Subcutaneous abdominal adipose tissue (tissue), 5 donors: ENCODE data around the gene FGL2.
"Not testable (repeated sequence)": the region's sequence is repeated elsewhere in the genome, so short reads cannot be mapped to it uniquely, and the experiment has no call there.

Source experiments
- H3K27ac ChIP-seq: one replicate; pipeline ENCODE4 v1.7.0; 2013; ENCODE audit warnings: low read depth, mild to moderate bottlenecking, inconsistent platforms, low read length, moderate library complexity
- H3K27me3 ChIP-seq, 5 donors: one replicate each; pipeline ENCODE4 v1.7.0; 2013; ENCODE audit warnings: low read length in 5 of 5, inconsistent platforms in 1 of 5; ENCODE audit not compliant: control insufficient read depth in 5 of 5, insufficient read depth in 4 of 5
- H3K36me3 ChIP-seq, 5 donors: one replicate each; pipeline ENCODE4 v1.7.0; 2013; ENCODE audit warnings: low read length in 5 of 5; ENCODE audit not compliant: control insufficient read depth in 5 of 5, insufficient read depth in 5 of 5
- H3K4me1 ChIP-seq, 5 donors: one replicate each; pipeline ENCODE4 v1.7.0; 2013; ENCODE audit warnings: low read length in 5 of 5, mild to moderate bottlenecking in 3 of 5, moderate library complexity in 1 of 5; ENCODE audit not compliant: control insufficient read depth in 5 of 5, insufficient read depth in 5 of 5
- H3K4me3 ChIP-seq, 5 donors: one replicate each; pipeline ENCODE4 v1.7.0; 2013; ENCODE audit warnings: low read length in 5 of 5, low read depth in 1 of 5
- H3K9ac ChIP-seq, 5 donors: one replicate each; pipeline ENCODE4 v1.7.0; 2013; ENCODE audit warnings: low read length in 5 of 5, mild to moderate bottlenecking in 4 of 5, moderate library complexity in 3 of 5
- H3K9me3 ChIP-seq, 5 donors: one replicate each; pipeline ENCODE4 v1.7.0; 2013; ENCODE audit warnings: low read length in 5 of 5; ENCODE audit not compliant: control insufficient read depth in 5 of 5
- donor health status: healthy.
- donor health status: healthy.
- donor health status: healthy.
- donor health status: healthy.
- donor health status: healthy.

Gene FGL2

DNA sequence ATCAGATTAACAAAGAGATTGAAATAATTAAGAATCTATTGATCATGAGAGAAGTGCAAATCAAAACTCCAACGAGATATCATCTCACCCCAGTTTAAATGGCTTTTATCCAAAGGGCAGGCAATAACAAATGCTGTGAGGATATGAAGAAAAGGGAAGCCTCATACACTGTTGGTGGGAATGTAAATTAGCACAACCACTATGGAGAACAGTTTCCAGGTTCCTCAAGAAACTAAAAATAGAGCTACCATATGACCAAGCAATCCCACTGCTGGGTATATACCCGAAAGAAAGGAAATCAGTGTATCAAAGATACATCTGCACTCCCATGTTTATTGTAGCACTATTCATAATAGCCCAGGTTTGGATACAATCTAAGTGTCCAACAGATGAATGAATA, 13.8 kb downstream of the FGL2 start:
- no peak overlapping the region for H3K4me3 ChIP-seq
- peaks cover 2 to 21% (median 9%) of the 10 kb centered on the region in 5 donors for H3K4me1 ChIP-seq
- H3K9ac ChIP-seq: no peak overlapping the region
- no peaks in the 10 kb centered on the region for H3K9me3 ChIP-seq
- no peak overlapping the region for H3K27ac ChIP-seq
- H3K27me3 ChIP-seq: no peaks in the 10 kb centered on the region
- no peaks in the 10 kb centered on the region for H3K36me3 ChIP-seq

DNA sequence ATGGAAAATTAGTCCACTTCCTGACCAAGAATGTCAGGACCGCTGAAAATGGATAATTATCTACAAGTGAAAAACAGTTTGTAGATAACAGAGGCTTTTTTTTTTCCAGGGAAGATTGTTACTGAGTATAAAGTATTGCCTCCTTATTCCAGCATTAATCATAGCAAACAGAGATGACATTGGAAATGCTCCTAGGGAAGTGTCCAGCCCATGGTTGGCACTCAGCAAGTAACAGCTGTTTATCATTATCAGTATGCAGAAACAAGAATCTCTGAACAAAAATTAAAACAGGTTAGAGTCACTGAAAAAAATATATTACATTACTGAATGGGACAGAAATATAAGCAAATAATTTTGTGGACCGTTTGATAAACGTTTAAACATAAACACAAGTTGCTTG, 14.6 kb downstream of the FGL2 start:
- no peaks in the 10 kb centered on the region for H3K9me3 ChIP-seq
- H3K4me3 ChIP-seq: no peak overlapping the region
- no peaks in the 10 kb centered on the region for H3K36me3 ChIP-seq
- no peak overlapping the region for H3K9ac ChIP-seq
- H3K27me3 ChIP-seq: no peaks in the 10 kb centered on the region
- H3K4me1 ChIP-seq: peaks cover 2 to 21% (median 9%) of the 10 kb centered on the region in 5 donors
- no peak overlapping the region for H3K27ac ChIP-seq

DNA sequence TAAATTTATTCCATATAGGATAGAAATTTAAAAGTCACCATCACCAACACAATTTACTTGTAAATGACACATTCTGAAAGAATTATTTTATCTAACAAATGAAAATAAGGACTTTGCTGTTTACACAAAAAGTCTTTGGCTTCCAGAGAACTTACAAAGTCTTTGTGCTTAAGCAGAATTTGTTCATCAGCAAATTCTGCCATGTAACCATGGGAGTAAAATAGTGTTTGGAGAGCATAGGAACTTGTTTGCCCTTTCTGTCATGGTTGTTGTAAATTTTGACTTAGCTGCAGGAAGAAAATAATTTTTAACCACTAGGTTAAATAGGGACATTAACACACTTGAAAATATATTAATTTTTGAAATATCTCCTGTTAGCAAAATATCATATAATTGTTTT, 15.2 kb downstream of the FGL2 start:
- H3K27me3 ChIP-seq: no peaks in the 10 kb centered on the region
- H3K36me3 ChIP-seq: no peaks in the 10 kb centered on the region
- H3K27ac ChIP-seq: no peak overlapping the region
- peaks cover 2 to 19% (median 9%) of the 10 kb centered on the region in 5 donors for H3K4me1 ChIP-seq
- no peak overlapping the region for H3K4me3 ChIP-seq
- no peaks in the 10 kb centered on the region for H3K9me3 ChIP-seq
- H3K9ac ChIP-seq: no peak overlapping the region

GRCh38 chr7:77182261-77182660, 17.4 kb downstream of the FGL2 start:
- H3K9me3 ChIP-seq: no peaks in the 10 kb centered on the region
- no peaks in the 10 kb centered on the region for H3K36me3 ChIP-seq
- no peaks in the 10 kb centered on the region for H3K27me3 ChIP-seq
- H3K9ac ChIP-seq: no peak overlapping the region
- no peak overlapping the region for H3K4me3 ChIP-seq
- H3K27ac ChIP-seq: no peak overlapping the region
- H3K4me1 ChIP-seq: peaks cover 2 to 16% (median 9%) of the 10 kb centered on the region in 5 donors

GRCh38 chr7:77181734-77182133, 17.9 kb downstream of the FGL2 start:
- peaks cover 2 to 16% (median 9%) of the 10 kb centered on the region in 5 donors for H3K4me1 ChIP-seq
- no peaks in the 10 kb centered on the region for H3K36me3 ChIP-seq
- H3K9ac ChIP-seq: no peak overlapping the region
- H3K4me3 ChIP-seq: no peak overlapping the region
- no peaks in the 10 kb centered on the region for H3K9me3 ChIP-seq
- no peaks in the 10 kb centered on the region for H3K27me3 ChIP-seq
- H3K27ac ChIP-seq: no peak overlapping the region

GRCh38 chr7:77181015-77181595, 18.5 kb downstream of the FGL2 start:
- no peak overlapping the region for H3K4me3 ChIP-seq
- H3K36me3 ChIP-seq: no peaks in the 10 kb centered on the region
- H3K4me1 ChIP-seq: peaks cover 2 to 16% (median 9%) of the 10 kb centered on the region in 5 donors
- no peaks in the 10 kb centered on the region for H3K9me3 ChIP-seq
- no peak overlapping the region for H3K9ac ChIP-seq
- H3K27me3 ChIP-seq: no peaks in the 10 kb centered on the region
- no peak overlapping the region for H3K27ac ChIP-seq

DNA sequence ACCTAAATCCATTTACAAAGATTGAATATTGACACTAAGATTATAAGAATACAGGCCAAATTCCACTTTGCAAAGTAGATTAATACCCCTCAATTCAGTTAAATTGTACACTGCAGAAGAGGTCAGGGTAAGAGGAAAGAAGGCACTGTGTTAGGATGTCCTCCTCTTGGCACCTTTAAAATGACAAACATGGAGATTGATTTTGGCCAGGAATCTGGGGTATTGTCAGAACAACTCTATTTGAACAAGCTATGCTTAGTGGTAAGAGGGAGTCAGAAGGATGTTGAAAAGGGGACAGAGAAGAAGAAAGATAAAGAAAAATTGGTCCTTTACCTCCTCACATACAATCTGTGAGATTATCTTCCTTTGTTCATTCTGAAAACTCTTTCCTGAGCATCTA, 21.6 kb downstream of the FGL2 start:
- H3K36me3 ChIP-seq, H3K9me3 ChIP-seq, H3K9ac ChIP-seq, H3K27ac ChIP-seq, H3K27me3 ChIP-seq, H3K4me3 ChIP-seq, H3K4me1 ChIP-seq: not testable (repeated sequence)

DNA sequence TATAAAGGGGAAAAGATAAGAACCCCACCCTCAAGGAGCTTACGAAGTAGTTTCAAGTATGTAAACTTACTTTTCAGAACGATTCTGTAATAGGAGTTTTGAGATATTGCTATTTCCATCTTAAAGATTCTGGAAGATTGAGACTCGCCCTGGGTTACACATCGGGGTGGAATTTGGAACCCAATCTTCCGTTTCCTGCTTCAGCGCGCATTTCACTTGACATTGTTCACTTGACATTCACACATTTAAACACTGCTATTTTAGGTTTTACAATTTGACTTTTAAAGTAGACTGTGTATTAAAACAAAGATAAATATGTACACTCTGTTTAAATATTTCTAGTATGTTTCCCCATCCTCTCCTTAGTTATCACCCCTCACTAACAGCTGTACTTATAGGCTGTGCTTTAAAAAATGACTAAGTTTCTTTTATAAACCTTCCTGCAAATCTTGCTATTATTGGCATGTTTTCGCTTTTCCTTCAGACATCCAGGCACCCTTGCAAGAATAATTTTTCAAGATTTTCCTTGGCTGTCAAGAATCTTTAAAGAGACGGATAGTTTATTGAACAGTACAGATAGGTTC, 22.2 kb downstream of the FGL2 start:
- not testable (repeated sequence) for H3K27me3 ChIP-seq, H3K9me3 ChIP-seq, H3K36me3 ChIP-seq, H3K9ac ChIP-seq, H3K27ac ChIP-seq, H3K4me3 ChIP-seq, H3K4me1 ChIP-seq

GRCh38 chr7:77175274-77175800, 24.3 kb downstream of the FGL2 start:
- not testable (repeated sequence) for H3K9ac ChIP-seq, H3K4me3 ChIP-seq, H3K27ac ChIP-seq, H3K9me3 ChIP-seq, H3K36me3 ChIP-seq, H3K27me3 ChIP-seq
- H3K4me1 ChIP-seq: peaks cover 0 to 13% (median 0%) of the 10 kb centered on the region in 5 donors

DNA sequence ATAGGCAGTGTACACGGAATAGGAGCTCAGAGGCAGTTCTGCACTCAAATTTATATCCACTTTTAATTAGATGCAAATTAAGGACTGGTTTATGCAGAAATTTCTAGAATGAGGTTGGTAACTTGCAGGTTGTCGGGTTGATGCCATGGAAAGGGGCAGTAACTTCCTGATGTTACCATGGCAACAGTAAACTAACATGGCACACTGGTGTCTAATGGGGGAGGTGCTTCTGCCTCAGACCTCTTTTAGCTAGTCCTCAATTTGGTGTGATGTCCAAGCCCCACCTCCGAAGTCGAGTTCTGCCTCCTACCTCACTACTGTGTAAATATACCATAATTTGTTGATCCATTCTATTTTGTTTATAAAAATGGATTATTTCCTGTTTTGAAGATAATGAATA, 25.2 kb downstream of the FGL2 start:
- not testable (repeated sequence) for H3K36me3 ChIP-seq, H3K9ac ChIP-seq, H3K27me3 ChIP-seq, H3K9me3 ChIP-seq, H3K27ac ChIP-seq, H3K4me3 ChIP-seq
- peaks cover 0 to 13% (median 0%) of the 10 kb centered on the region in 5 donors for H3K4me1 ChIP-seq
